Measurements from ENCODE around the gene ANKRD10. TPM values are rescaled to one million over a fixed set of nuclear protein-coding genes. Genes with fewer than 3 reads are reported as not detected.

ANKRD10 gene
- polyA plus RNA-seq, 1 donor, result 453 TPM

DNA sequence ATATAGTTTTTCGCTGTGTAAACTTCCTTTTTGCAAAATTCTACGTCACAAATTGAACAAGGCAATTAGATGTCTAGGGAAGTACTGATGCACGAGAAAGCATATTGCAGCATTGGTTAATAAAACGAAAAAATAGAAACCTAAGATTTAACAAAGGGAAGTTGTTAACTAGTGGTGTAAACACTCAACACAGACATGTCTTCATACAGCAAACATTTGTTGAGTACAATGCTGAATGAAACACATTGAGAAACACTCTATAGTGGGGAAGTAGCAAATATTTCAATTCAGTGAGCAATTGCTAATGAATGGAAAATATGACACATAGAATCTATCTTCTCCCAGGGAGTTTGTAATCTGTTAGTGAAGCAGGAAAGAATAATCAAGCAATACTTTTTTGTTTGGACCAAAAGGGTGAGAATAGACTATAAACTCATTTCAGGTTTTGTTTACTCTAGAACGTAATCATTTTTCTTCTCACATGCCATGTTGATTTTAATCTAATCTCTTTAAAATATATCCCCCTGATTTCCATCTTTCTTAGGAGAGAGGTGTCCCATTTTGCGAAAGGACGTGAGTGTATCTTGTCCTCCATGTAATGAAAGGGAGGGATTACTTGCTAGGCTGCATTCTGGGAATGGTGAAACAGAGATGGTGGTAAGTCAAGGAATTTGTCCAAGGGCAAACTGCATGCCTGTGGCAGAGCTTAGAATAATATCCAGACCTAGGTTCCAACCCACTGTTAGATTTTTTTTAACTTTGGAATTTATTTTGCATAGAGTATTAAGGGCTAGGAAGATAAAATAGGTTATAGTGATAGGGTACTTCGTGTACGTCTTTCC, 1.7 kb upstream of the ANKRD10 start:
- DNase-seq, result no peak

DNA sequence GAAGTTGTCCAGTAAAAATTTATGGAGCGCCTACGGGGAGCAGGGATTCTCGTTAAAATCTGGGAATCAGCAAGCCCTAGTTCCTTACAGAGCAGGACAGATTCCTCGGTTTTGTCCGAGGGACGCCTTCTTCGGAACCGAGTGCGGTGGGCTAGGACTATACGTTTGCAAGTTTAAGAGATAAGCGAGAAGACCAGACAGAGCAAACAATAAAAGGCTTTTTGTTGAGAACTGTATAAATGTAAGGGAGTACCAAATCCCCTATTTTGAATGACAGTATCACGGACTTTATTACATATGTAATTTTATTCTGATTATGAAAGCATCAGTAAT, 971 bp upstream of the ANKRD10 start:
- no peak for DNase-seq

DNA sequence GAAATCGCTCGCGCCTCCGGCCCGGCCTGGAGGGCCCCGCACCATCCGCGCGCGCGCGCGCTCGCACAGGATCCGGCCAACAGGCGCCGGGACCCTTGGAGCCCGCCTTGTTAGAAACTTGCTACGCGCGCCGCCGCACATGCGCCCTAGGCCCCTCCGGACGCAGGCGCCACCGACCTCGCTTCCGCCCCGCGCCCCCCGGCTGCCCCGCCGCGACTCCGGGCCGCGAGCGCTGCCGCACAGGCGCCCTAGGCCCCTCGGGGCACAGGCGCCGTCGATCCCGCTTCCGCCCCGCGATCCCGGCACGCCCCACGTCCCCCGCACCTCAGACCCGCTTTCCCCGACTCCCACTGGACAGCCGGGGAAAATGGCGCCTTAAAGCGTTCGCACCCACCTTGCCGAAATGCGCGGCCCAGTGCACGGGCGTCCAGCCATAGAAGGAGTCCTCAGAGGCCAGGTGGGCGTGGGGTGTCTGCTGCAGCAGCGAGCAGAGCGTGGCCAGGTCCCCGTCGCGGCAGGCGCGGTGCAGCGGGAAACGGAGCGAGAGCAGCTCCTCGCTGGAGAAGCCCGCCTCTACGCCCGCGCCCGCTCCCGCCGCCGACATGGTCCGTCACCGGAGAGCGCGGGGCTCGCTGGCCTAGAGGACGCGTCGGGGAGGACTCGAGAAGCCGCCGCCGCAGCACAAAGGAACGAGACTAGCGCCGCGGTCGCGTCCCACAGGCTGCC, 375 bp downstream of the ANKRD10 start:
- DNase-seq, result peak; percentile 74

DNA sequence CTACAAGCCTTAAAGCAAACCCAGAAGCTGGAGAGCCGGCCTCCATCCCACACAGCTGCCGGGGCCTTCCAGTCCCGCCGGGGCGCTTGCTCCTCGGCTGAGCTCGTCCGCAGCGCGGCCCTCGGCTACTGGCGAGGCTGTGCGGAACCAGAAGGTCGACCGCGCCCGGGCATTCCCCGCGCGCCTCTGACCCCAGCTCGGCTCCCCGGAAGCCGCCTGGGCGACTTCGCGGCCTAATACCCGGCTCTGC, 863 bp downstream of the ANKRD10 start:
- DNase-seq, result no peak

DNA sequence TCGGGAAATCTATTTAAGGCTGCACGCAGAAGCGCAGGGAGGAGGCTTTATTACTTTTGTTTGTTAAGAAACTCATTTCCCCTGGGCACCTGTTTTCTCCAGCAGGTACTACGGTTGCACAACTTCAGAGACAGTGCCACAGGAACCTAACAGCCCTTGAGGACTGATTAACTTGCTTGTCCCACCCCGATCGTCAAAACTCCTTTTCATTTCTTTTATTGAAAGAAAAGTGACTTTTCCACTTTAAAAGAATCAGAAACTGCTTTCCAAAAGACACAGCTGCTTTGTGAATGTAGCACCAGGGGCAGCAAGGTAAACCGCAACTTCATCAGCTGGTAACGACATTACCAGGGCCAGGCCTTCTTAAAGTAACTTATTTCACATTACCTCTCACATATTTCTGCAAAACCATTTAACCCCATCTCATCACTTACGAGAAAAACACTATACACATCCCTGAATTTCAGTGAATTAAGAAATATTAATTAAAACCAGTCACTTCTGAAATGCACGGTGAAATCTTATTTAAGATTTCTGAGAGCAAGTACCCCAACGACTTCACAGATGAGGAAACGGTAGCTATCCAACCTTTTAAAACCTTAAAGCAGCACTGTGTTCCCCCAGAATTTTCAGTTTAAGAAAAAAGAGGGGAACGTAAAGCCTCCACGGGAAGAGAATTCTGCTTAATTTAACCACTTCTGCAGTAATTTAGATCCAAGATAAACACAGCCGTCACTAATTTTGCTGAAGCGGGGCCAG, 1.4 kb downstream of the ANKRD10 start:
- DNase-seq, result no peak

DNA sequence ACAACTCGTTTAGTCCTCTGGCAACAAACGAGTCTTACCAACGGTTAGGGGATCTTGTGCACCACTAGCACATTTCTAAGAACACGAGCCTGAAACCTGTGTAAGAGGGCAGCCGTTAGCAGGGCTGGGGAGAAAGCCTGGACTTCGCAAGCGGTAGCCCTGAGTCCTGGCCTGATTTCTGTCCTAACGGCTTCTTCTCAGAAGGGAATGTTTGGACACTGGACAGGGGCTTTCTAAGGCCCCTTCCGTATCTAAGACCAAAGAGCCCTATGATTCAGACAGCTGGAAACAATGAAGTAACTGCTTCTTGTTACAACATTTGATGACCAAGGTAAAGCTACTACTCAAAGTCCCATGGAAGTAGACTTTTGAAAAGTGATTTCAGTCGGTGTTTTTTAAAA, 2.2 kb downstream of the ANKRD10 start:
- DNase-seq, result no peak

DNA sequence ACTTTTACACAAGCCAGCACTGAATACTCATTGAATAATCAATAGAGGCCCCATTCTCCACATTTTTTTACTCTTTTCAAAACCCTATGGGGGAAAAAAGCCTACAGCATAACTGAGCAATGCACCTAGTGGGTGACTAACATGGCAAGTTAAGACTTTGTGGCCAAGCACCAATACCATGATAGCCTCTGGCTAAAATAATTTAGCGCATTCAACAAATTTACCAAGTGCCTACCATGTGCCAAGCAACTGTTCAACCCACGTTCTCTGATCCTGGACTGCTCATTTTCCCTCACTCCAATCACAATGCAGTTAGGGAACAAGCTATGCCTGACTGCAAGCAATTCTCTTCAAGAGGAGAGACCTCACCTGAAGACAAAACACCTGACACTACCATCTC, 3.0 kb downstream of the ANKRD10 start:
- no peak for DNase-seq

DNA sequence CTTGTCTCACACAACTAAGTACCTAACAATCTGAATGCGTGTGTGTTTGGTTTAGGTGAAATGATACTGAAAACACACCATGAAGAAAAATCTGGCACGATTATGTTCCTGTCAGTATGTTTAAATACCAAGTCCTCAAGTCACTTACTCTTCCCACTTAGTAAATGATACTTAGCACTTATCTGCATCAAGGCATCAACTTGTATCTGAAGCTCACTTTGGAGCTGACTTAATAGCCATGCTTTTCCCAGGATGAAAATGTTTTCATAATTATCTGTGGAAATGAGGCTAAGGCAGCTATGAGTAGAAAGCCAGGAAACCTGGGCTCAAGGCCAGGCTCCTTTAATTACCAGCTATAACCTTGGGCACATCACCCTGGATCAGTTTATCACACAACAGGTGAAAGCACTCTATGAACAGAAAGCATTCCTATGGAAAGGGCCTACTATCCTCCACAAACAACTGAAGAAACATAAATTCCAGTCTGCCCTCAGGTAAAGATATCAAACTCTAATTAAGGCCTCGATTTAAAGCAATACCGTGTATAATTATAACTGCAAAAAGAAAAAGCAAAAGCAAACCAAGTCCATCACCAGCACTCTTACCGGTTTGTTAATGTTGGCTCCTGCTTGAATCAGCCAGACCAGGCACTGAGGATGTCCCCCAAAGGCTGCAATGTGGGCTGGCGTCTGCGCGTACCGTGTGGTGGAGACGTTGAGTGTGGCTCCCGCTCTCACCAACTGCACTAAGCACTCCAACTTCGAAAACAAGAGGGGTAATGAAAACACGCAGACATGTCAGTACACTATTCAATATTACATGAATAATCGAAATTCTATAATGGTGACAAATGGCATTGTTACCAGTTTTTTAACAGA, 4.6 kb downstream of the ANKRD10 start:
- DNase-seq, result no peak

DNA sequence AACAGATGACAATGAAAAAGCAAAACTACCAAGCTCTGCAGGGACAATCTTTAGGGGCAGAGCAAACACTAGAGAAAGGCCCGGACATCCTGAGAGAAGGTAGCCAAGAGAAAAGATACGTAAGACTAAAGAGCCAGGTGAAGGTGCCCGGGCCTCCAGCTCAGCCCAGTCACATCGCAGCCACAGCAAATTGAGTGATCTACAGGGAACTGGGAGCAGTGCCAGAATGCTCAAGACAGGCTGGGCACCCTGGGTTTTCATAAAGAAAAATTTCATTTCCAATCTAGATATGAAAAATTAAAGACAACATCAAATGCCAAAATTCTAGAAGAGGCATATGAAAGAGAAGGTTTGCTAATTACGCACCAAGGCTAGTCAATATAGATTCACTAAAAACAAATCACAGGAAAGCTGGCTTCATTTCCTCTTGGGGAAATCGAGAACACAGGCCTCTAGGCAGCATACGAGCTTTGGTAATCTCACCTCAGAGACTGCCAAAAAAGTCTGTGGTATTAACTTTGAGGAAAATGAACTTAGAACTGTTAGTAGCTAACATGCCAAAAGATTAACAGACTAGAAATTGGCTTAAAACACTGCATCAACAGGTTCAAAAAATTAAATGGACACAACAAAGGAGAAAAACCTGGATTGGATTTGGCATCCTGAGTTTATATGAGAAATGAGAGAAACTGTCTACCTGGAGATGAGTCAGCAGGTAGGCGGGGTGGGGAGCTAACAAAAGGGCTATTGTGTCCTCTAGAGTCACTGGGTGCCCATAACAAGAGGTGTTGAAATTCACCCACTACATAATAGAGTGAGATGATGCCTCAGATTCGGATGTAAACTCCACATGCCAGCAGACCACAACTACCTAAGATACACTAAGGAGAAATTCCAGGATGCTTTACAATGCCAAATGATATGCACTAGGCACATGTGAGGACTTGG, 6.6 kb downstream of the ANKRD10 start:
- no peak for DNase-seq

DNA sequence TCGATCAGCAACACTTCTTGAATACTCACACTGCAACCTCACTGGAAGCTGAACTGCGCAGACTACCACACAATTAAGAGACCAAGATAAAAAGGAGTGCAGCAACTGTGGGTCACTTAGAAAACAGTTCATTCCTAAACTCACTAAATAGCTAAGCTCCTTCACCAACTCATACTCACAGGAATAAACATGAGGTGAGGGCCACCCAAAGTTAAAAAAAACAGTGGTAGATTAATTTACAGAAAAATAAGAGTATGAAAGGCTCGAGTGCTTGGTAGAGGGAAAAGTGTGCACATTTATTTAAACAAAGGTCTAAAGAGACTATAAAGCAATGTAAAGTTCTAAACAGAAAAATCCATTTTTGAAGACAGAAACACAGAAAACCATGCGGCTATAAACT, 7.6 kb downstream of the ANKRD10 start:
- DNase-seq, result no peak

DNA sequence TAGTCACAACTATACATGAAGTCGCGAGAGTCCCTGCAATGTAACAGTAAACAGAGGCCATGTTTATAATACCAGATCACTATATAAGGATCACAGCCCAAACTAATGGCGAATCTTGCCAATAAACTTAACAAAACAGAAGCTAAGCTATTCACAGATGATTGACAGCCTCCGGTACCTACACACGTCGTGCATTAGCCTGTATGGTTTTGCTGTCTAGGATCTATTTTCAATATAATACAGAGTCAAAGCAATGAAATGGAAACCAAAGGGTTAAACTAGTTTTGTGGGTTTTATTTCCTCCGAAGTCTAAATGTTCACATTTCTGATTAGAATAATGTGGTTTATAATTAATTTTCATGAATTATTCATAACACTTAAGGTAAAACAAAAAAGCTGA, 10.1 kb downstream of the ANKRD10 start:
- no peak for DNase-seq

DNA sequence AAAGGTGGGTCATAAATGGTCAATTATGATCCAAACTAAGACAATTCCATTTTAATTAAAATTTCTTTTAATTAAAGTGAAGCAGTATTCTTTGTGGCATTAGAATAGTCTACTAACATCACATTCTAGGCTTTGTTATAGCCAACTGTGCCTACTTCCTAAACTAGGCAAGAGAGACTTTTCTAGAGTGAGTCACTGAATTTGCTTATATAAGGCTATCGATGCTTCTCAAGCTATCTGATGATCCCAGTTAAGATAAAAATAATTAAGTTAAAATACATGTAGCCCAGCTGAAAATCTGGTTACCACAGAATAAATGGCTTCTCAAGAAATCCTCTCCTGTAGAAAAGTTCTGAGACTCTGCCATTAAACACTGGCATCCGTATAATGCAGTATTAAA, 12.5 kb downstream of the ANKRD10 start:
- no peak for DNase-seq

DNA sequence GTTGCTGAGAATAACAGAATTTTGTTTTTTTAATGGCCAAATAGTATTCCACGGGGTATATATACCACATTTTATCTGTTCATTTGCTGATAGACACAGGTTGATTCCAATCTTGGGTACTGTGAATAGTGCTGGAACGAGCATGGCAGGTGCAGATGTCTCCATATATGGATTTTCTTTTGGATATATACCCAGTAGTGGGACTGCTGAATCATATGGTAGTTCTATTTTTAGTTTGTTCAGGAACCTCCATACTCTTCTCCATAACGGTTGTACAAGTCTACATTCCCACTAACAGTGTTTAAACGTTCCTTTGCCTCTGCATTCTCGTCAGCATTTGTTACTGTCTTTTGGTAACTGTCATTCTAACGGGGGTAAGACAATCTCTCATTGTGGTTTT, 17.3 kb downstream of the ANKRD10 start:
- DNase-seq, result no peak

DNA sequence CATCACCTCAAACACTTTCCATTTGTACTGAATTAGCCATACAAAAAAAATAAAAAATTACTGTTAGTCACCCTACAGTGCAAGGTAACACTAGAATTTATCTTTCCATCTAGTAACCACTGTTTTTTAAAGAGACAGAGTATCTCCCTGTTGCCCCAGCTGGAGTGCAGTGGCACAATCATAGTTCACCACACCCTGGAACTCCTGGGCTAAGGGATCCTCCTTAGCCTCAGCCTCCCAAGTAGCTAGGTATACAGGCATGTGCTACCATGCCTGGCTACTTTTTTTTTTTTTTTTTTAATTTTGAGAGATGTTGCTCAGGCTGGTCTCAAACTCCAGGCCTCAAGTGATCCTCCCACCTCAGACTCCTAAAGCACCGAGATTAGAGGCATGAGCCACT, 17.9 kb downstream of the ANKRD10 start:
- DNase-seq, result no peak

DNA sequence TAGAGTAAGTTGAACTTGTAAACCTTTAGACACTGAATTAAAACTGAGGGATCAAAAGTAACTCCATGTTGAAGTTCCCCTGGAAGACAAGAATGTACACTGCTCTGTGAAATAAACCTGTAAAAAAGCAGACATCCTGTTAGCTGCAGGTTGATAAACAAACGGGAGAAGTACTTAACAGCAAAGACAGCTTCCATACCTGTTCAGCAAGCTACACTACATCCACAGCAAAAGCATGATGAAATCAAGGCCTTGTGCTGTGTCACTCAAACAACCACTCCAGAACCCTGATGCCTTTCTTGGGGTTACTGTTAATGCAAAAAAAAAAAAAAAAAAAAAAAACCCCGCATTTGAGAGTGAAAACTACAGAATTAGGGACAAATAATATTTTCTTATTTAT, 20.8 kb downstream of the ANKRD10 start:
- DNase-seq, result no peak

DNA sequence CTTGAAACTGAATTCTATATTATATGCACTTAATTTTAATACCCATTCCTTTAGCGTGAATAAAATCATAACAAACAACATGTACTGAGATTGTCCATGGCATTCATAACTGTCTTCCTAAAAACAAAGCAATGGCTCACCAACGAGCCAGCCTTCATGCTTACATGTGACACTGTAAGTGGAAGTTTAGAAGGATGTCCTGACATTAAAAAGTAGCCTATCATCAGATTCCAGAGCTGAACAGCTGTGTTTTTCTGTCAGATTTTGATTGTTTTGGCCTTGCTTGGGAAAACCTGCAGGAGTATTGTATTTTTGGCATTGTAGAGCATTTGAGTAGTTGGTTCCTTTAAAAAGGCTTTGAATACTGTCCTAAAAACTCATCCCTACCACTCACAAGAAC, 21.3 kb downstream of the ANKRD10 start:
- DNase-seq, result no peak

DNA sequence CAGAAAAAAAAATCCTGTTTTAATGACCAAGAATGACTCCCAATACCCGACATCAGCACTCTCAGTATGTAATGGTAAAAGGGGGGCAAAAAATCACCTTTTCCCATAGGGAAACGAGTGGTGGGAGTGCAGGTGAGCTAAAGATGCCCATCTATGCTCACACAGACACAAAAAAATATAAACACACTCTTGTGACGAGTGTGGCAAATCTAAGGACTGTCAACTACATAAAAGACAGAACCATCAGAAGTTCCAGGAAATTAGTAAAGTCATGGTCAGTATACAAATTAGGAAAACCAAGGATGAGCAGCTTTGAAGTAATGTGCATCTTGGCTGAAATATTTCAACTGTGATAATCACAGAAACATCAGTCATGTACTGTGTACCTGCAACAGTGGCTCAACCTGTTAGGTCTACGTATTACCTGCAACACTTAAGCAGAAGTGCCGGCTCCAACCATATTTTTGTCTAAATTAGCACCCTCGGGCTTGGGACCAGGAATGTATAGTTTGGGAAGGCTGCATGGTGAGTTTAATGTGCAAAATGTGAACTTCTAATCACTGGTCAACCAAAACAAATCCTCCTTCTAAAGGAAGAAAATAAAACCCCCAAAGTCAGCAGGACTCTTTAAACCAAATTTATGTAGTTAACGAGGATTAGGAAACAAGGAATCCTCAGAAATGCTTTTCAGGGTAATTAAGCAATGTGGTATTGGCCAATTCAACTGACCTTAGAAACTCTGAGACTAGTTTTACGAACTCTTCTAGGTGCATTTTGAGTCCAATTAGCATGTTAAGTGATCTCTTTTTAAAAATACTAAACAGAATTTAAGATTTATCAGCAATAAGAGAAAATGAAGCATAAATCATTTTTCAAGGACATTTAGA, 24.3 kb downstream of the ANKRD10 start:
- DNase-seq, result no peak

DNA sequence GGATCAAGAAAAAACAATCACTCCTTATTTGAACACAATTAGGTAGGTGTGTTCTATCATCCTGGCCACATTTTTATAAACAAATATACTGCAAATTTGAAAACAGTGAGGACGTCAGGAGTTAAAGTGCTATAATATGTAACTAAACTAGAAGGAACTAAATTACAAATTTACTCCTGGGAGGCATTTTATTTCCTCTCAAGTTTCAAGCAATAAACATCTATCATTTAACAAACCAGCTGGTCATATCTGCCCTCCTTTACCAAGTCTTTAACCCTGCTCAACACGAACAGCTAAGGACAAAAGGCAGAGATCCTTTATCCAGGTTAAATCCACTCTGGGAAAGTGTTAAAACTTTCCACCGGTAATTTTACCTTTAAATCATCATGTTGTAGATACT, 26.5 kb downstream of the ANKRD10 start:
- DNase-seq, result no peak

DNA sequence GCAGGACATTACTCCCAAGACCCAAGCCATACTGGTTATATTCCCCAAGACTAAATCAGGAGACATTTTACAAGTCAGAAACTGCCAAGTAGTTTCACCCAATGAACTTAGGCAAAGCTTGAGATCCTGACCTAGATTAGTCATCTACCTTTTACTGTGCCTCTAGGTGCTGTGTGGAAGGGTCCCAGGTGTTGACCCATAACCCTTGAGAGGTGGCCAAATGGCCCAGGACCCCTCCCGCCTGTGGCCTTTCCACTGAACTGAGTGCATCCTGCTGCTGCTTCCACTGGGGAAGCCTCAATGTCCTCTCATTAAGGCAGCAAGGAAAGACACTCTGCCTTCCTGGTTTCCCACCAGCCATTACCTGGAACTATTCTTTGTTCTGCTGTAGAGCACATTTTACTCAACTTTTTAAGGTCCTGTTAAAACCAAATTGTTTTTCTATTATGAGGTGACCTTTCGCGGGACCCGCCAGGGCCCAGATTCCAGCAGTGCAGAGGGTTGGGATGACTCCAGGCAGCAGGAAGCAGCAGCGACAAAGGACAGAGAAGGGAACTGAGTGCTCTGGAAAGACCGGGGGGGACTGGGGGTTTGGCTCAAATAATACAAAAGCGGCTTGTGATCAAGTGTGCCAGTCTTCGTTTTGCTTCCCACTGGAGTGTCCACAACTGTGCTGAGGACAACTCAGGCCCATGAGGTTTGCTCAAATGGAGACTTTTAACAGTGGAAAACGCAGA, 27.1 kb downstream of the ANKRD10 start:
- no peak for DNase-seq
